Stimulated activated CD4-positive, alpha-beta T cell treated with anti-CD3 and anti-CD28 coated beads, Interleukin-12 subunit alpha, Interleukin-12 subunit beta, amount 100 ng/mL, for 24 hours (primary cell): ENCODE measurements around the gene ANAPC2.

Experiments used
- DNase-seq, 2 experiments: peaks; one replicate each; pipeline ENCODE4 v3.0.0-alpha.2; 2020; ENCODE audit warnings: low read depth in 2 of 2

The ANAPC2 gene

GRCh38 chr9:137192859-137193258 lies 4.5 kb upstream of the ANAPC2 start:
- DNase-seq: no peak

- no peak for DNase-seq
Observed at GRCh38 chr9:137192448-137192780, 4.1 kb upstream of the ANAPC2 start.

GRCh38 chr9:137191691-137192447 lies 3.5 kb upstream of the ANAPC2 start:
- DNase-seq: no peak

- no peak for DNase-seq
Observed at GRCh38 chr9:137191245-137191644, 2.9 kb upstream of the ANAPC2 start.

- no peak for DNase-seq
Observed at GRCh38 chr9:137190315-137190856, 2.0 kb upstream of the ANAPC2 start.

- DNase-seq: no peak
Observed at GRCh38 chr9:137189297-137190295, 1.2 kb upstream of the ANAPC2 start.

- no peak for DNase-seq
Observed at GRCh38 chr9:137188086-137188489, 272 bp downstream of the ANAPC2 start.

GRCh38 chr9:137187386-137187785 lies 974 bp downstream of the ANAPC2 start:
- no peak for DNase-seq

GRCh38 chr9:137186385-137186784 lies 2.0 kb downstream of the ANAPC2 start:
- DNase-seq: no peak

- DNase-seq: no peak
Observed at GRCh38 chr9:137185921-137186320, 2.4 kb downstream of the ANAPC2 start.

GRCh38 chr9:137184881-137185660 lies 3.3 kb downstream of the ANAPC2 start:
- DNase-seq: no peak

GRCh38 chr9:137183980-137184595 lies 4.3 kb downstream of the ANAPC2 start:
- no peak for DNase-seq

GRCh38 chr9:137182836-137183235 lies 5.5 kb downstream of the ANAPC2 start:
- DNase-seq: no peak

GRCh38 chr9:137181680-137182079 lies 6.7 kb downstream of the ANAPC2 start:
- DNase-seq: no peak

- DNase-seq: no peak
Observed at GRCh38 chr9:137180491-137180890, 7.9 kb downstream of the ANAPC2 start.

- no peak for DNase-seq
Observed at GRCh38 chr9:137179761-137180160, 8.6 kb downstream of the ANAPC2 start.

GRCh38 chr9:137178939-137179630 lies 9.3 kb downstream of the ANAPC2 start:
- no peak for DNase-seq

- no peak for DNase-seq
Observed at GRCh38 chr9:137178201-137178938, 10.0 kb downstream of the ANAPC2 start.

GRCh38 chr9:137176302-137177182 lies 11.8 kb downstream of the ANAPC2 start:
- peak in 1 of 2 experiments; percentile 21 for DNase-seq
